ENCODE data around the gene KRT75.

DNA sequence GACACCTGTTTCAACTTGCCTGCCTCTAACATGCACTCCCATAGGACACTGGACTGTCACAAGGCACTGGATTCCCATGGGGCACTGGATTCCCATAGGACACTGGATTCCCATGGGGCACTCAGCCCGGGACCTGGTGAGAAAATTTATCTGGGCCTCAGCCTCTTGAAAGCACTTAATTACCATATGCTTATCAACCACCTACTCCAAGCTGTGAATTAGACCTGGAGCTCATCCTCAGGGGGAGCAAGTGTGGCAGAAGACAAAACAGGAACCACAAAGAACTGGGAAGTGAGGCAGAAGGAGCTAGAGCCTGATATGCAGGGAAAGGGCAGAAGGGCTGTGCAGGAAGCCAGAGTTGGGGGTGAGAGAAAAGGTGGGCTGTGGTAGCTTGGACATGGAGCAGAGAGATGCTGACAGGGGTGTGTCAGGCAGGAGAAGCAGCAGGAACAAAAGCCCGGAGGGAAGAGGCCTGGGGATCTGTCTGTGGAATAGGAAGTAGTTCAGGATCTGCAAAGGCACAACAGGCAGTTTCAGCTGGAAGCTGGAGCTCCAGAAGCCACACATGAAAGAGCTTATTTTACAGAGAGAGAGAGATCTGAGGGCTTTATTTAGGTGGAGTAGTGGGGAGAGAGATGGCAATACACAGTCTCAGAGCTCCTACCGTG lies 31.2 kb downstream of the KRT75 start:
- TF ChIP-seq, protein P1, sequence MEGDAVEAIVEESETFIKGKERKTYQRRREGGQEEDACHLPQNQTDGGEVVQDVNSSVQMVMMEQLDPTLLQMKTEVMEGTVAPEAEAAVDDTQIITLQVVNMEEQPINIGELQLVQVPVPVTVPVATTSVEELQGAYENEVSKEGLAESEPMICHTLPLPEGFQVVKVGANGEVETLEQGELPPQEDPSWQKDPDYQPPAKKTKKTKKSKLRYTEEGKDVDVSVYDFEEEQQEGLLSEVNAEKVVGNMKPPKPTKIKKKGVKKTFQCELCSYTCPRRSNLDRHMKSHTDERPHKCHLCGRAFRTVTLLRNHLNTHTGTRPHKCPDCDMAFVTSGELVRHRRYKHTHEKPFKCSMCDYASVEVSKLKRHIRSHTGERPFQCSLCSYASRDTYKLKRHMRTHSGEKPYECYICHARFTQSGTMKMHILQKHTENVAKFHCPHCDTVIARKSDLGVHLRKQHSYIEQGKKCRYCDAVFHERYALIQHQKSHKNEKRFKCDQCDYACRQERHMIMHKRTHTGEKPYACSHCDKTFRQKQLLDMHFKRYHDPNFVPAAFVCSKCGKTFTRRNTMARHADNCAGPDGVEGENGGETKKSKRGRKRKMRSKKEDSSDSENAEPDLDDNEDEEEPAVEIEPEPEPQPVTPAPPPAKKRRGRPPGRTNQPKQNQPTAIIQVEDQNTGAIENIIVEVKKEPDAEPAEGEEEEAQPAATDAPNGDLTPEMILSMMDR (conservative IDR thresholded peaks at IDR 0.05; ENCODE audit: low read depth, low read length) = no peak
- no peak for TF ChIP-seq EZH2 (IDR thresholded peaks at IDR 0.05; ENCODE audit: borderline replicate concordance, low read depth, low read length, poor library complexity, severe bottlenecking)

Data from A673 (cell line).